ENCODE data around the gene ASMTL. TPM values are rescaled to one million over a fixed set of nuclear protein-coding genes. Genes with fewer than 3 reads are reported as not detected.

ASMTL gene
- total RNA-seq, 2 donors from 2014 or later: 43.1 to 44.2 TPM

DNA sequence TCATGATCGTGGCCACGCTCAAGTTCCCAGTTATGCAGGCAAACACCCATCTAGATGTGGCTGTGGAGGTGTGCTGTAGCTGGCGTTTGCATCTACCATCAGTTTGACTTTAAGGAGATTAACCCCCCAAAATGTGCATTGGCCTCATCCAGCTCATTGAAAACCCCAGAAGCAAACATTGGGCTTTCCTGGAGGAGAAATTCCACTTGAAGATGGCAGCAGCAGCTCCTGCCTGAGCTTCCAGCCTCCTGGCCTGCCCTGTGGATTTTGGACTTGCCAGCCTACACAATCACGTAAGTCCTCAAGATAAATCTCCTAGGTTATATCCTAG is 30.6 kb downstream of the ASMTL start:
- intact Hi-C loops (cut with DNase I): no loop called here
- TF ChIP-seq POLR2A (IDR thresholded peaks at IDR 0.05): no peak
- TF ChIP-seq, protein P1, sequence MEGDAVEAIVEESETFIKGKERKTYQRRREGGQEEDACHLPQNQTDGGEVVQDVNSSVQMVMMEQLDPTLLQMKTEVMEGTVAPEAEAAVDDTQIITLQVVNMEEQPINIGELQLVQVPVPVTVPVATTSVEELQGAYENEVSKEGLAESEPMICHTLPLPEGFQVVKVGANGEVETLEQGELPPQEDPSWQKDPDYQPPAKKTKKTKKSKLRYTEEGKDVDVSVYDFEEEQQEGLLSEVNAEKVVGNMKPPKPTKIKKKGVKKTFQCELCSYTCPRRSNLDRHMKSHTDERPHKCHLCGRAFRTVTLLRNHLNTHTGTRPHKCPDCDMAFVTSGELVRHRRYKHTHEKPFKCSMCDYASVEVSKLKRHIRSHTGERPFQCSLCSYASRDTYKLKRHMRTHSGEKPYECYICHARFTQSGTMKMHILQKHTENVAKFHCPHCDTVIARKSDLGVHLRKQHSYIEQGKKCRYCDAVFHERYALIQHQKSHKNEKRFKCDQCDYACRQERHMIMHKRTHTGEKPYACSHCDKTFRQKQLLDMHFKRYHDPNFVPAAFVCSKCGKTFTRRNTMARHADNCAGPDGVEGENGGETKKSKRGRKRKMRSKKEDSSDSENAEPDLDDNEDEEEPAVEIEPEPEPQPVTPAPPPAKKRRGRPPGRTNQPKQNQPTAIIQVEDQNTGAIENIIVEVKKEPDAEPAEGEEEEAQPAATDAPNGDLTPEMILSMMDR (IDR thresholded peaks at IDR 0.05): no peak
- TF ChIP-seq POLR2AphosphoS5 (IDR thresholded peaks at IDR 0.05): no peak
- no peaks in the 10 kb centered on the region for H3K4me1 ChIP-seq (replicated peaks)
- peaks cover 0 to 11% of the 10 kb centered on the region in 2 donors for H3K36me3 ChIP-seq
- H3K9me3 ChIP-seq: no peaks in the 10 kb centered on the region
- H3K27me3 ChIP-seq (replicated peaks; ENCODE audit: insufficient read depth): no peaks in the 10 kb centered on the region
- H3K27ac ChIP-seq: no peak overlapping the region
- H3K4me3 ChIP-seq: no peak overlapping the region
- 100% methylated on average over 4 of the region's 4 CpGs for WGBS
- DNase-seq (ENCODE audit: low spot score): no peak

DNA sequence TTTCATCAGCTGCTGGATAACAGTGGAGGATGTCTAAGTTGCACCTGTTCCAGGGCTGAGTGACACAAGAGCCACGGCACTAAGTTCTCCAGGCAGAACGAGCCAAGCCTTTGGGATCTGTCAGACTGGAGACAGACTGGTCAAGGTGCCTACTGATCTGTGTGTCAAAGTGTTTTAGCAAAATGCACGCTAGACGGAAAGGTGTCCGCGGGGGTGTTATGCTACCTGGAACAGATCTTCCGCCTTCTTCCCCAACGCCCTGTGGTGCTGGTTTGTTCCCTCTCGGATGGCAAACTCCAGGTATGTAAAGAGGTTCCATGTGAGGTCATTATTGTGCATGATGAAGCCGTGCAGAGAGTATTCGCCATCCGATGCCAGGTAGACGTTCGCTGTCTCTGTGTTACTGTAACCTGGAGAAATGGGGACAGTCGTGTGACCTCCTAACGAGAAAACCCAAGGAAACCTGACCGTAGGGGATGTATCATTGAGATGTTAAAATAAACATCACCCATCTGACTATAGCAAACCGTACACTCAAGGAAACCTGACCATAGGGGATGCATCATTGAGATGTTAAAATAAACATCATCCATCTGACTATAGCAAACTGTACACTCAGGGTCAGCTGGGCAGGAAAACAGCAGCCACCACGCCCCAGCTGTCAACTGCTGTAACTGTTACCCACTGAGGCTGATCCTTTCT is 31.1 kb downstream of the ASMTL start:
- Histone ChIP-seq H3K27me3 (replicated peaks; ENCODE audit: insufficient read depth) (no peaks in the 10 kb centered on the region), H3K4me1 (replicated peaks) (no peaks in the 10 kb centered on the region), H3K27ac (no peak overlapping the region), H3K9me3 (no peaks in the 10 kb centered on the region), H3K36me3 (peaks cover 0 to 11% of the 10 kb centered on the region in 2 donors), H3K4me3 (no peak overlapping the region)
- 97% methylated on average over 19 of the region's 19 CpGs for WGBS
- TF ChIP-seq, protein P1 (IDR thresholded peaks at IDR 0.05): no peak
- TF ChIP-seq POLR2A (IDR thresholded peaks at IDR 0.05) (no peak), POLR2AphosphoS5 (IDR thresholded peaks at IDR 0.05) (no peak)
- DNase-seq (ENCODE audit: low spot score): no peak
- intact Hi-C loops (cut with DNase I): no loop called here

DNA sequence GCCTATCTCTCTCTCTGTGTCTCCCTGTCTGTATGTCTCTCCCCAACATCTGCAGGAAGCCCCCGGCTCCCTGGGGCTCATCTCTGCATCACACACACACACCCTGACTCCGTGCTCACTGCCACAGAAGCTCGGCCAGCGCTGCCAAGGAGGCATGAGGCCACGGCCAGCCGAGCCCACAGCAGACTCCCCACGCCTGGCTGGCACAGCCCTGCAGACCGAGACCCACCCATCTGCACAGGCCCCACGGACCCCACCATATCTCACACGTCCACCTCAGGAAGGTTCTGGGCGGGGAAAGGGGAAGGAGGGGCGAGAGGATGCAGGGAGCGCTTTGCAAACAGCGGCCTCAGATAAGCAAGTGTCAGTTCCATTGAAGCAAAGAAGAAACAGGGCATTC is 32.3 kb downstream of the ASMTL start:
- Histone ChIP-seq H3K36me3 (peaks cover 0 to 11% of the 10 kb centered on the region in 2 donors), H3K9me3 (no peaks in the 10 kb centered on the region), H3K4me1 (replicated peaks) (no peaks in the 10 kb centered on the region), H3K27ac (no peak overlapping the region), H3K4me3 (no peak overlapping the region), H3K27me3 (replicated peaks; ENCODE audit: insufficient read depth) (no peaks in the 10 kb centered on the region)
- no peak for DNase-seq (ENCODE audit: low spot score)
- intact Hi-C loops (cut with DNase I): no loop called here
- TF ChIP-seq POLR2AphosphoS5 (IDR thresholded peaks at IDR 0.05) (no peak), POLR2A (IDR thresholded peaks at IDR 0.05) (no peak)
- TF ChIP-seq, protein P1 (IDR thresholded peaks at IDR 0.05): no peak
- 52% methylated on average over 14 of the region's 14 CpGs for WGBS

DNA sequence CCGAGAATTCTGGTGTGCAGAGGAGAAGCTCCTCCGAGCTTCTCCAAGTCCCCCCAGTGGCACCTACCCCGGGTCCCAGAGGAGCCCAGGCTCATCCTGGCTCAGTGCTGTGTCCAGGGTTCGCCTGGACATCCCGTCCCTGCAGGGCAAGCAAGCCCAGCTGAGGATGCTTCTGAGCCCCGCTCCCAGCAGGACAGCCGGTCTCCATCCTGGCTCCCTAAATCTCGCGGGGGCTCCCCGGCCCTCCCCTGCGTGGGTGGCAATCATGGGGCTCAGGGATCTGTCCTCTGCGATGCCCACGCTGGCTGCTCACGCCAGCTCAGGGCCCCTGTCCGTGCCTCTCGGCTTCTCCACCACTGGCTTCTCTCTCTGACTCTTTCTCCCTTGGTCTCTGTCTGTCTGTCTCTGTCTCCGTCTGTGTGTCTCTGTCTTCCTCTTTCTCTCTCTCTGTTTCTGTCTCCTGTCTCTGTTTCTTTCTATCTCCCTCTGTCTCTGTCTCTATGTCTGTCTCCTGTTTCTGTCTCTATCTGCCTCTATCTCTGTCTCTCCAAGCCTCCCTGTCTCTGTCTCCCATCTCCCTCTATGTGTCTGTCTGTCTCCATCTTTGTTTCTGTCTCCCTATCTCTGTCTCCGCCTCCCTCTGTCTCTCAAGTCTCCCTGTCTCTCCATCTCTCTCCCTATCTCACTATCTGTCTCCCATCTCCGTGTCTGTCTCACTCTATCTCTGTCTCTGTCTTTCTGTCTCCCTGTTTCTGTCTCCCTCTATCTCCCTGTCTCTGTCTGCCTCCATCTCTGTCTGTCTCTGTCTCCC is 33.0 kb downstream of the ASMTL start:
- TF ChIP-seq, protein P1 (IDR thresholded peaks at IDR 0.05): no peak
- TF ChIP-seq POLR2A (IDR thresholded peaks at IDR 0.05) (no peak), POLR2AphosphoS5 (IDR thresholded peaks at IDR 0.05) (no peak)
- Histone ChIP-seq H3K27me3 (replicated peaks; ENCODE audit: insufficient read depth) (no peaks in the 10 kb centered on the region), H3K9me3 (no peaks in the 10 kb centered on the region), H3K4me3 (no peak overlapping the region), H3K4me1 (replicated peaks) (no peaks in the 10 kb centered on the region), H3K36me3 (peaks cover 0 to 11% of the 10 kb centered on the region in 2 donors), H3K27ac (no peak overlapping the region)
- intact Hi-C loops (cut with DNase I): no loop called here
- WGBS: 90% methylated on average over 19 of the region's 19 CpGs
- no peak for DNase-seq (ENCODE audit: low spot score)

Data from prostate gland (tissue), 2 donors.